Epithelial cell of prostate (primary cell): ENCODE measurements around the gene GABRR1.

Source experiments
- DNase-seq: peaks from one replicate; pipeline ENCODE4 v3.0.0-alpha.2; 2011; ENCODE audit warnings: low read depth, low spot score
- H3K27ac ChIP-seq: fragments of 450-650 bp; 2 replicates; pipeline ENCODE4 v1.5.1; 2017; ENCODE audit warnings: mild to moderate bottlenecking

GABRR1 gene

DNA sequence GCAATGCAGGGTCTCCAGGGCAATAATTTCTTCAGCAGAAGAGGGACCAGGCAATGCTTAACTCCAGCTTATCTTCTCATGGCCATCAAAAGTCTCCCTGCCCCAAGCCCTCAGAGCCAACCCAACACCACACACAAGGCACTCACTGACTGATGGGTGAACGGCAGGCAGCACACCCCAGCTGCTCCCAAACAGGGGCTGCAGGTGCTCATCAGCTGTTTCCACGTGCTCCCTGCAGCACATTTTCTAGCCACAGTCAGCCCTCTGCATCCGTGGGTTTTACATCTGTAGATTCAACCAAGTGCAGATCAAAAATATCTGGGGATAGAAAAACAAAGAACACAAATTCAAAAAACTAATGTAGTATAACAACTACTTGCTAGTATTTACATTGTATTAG is 4.0 kb upstream of the GABRR1 start:
- no peak for DNase-seq
- no peak overlapping the region for H3K27ac ChIP-seq

DNA sequence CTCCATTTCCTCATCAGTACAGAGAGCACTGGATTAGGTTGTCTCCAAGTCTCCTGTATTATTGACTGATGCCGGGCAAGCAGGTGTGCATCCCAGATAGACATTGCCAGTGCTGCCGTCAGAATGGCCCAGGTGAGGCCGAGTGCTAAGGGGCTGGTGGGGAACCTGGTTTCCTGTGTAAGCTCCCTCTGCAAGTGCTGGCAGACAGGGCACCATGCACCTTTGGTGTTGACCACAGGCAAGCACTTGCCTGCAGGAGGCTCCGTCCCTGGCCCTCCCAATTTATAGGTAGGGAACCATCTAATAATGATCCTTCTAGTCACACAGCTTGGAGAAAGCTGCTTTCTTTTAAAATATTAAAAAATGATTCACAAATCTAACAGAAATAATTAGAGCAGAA is 747 bp downstream of the GABRR1 start:
- DNase-seq, result no peak
- no peak overlapping the region for H3K27ac ChIP-seq

DNA sequence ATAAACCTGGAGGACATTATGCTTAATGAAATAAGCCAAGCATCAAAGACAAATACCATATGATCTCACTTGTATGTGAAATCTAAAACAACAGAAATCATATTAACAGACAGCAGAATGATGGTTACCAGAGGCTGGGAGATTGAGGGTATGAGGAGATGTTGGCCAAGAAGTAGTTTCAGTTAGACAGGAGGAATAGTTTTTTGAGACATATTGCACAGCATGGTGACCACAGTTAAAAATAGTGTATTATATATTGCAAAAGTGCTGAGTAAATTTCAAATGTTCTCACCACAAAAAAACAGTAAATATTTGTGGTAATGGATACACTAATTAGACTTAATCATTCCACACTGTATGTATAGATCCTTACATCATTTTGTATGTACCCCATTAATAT is 1.8 kb downstream of the GABRR1 start:
- no peak overlapping the region for H3K27ac ChIP-seq
- no peak for DNase-seq

DNA sequence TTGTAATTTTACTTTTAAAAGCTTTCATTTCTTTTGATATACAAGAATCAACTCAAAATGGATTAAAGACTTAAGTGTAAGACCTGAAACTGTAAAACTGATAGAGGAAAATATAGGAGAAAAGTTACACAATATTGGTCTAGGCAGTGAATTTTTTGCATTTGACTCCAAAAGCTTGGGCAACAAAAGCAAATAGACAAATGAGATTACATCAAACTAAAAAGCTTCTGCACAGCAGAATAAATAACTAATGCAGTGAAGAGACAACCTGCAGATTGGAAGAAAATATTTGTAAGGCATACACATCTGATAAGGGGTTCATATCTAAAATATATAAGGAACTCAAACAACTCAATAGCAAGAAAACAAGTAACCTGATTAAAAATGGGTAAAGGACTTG is 3.0 kb downstream of the GABRR1 start:
- no peak for DNase-seq

DNA sequence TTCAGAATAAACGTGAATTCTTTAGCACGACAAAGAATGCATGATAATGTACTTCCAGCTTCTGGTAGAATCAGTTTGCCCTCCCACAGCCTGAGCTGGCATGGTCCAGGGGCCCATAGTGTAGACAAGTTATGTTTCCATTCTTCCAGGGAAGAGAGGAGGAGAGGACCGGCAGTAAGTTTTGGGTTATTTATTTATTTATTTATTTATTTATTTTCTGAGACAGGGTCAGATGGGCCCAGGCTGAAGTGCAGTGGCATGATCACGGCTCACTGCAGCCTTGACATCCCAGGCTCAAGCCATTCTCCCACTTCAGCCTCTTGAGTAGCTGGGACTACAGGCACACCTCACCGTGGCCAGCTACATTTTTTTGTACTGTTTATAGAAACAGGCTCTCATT is 4.7 kb downstream of the GABRR1 start:
- no peak for DNase-seq
- H3K27ac ChIP-seq, result no peak overlapping the region

More for the DNA sequence above, 3.0 kb downstream of the GABRR1 start:
- H3K27ac ChIP-seq, result no peak overlapping the region

DNA sequence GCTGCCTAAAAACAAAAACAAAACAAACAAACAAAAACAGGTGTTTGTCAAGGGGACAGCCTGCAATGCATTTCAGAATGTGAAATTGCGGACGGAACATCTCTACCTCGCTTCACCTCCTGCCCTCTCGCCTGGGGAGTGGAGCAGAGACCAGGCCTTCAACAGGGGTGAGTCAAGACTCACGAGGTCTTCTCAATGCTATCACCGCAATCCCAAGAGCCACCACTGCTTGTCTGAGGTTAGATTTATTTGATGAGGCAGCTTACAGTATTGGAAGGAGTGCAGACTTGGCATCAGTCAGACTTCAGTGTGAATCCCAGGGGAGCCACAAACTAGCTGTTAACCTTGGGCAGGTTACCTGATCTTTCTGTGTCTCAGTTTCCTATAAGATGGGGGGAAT is 7.7 kb downstream of the GABRR1 start:
- no peak for DNase-seq
- H3K27ac ChIP-seq, result no peak overlapping the region

DNA sequence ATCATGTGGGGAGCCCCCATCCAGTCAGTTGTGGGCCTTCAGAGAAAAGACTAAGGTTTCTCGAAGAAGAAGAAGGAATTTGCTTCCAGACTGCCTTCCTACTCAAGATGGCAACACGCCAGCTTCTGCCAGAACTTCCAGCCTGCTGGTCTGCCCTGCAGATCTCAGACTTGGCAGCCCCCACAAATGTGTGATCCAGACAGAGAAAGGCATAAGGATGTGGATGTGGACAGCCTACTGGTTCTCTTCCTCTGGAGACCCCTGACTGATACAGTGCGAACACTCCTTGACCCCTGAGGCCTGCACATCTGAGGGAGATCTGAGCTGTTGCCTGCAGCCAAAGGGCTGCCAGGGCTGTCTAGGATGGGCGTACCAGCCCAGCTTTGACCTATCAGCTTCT is 8.6 kb downstream of the GABRR1 start:
- no peak for DNase-seq
- H3K27ac ChIP-seq, result no peak overlapping the region

DNA sequence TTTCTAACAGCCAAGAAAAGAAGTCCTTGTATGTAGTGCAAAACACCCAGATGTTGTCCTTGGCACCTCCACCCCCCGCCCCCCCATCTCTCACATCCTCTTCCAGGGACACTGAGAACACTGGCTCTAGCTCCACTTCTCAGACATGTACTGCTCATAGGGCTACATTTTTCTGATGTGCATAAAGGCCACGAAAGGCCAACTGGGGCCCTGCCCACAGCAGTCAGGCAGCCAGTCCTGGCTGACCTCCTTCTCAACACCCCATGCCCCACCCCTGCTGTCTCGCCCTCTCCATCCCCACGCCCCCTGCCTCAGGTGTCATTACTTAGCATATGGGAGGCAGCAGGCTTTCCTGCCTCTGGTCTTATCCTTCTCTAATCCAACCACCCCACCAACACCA is 11.3 kb downstream of the GABRR1 start:
- DNase-seq, result no peak
- H3K27ac ChIP-seq, result no peak overlapping the region

DNA sequence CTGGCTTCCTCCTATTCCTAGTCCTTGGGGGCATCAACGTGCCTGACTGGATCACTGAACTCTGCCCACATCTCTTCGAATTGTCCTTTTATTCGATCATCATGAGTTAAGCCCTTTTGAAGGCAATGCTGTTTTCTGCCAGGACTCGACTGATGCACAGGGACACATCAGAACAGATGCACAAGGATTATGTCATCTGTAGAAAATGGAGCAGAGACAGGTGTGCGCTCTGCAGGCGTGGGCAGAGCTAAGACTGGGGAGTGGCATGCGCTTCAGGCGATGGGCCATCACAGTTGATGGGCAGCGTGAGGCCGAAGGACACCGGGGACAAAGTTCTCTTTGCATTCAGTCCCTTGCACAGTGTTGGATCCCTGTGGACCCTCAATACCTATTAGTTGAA is 13.1 kb downstream of the GABRR1 start:
- DNase-seq, result no peak
- no peak overlapping the region for H3K27ac ChIP-seq

DNA sequence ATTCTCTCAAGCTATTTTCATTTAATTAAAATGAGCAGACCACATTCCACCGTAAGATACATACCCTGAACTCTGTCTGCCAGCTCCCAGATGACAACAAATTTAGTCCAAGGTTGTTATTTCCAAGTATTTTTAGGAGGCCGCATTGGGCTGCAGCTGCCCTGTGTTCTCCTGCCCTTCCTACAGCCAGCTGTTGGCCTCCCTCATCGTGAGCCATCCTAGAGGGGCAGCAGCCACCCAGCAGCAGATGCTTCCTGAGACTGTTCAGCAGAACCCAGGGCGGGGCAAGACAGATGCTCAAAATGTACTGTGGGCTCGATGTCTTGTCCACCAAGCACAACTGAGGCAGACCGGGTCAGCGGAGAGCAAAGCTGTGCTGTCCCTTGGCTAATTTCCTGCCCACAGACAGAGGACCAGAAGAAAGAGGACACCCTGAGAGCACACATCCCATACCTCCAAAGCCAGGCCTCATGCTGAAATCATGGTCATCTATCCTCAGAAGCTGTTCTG is 16.4 kb downstream of the GABRR1 start:
- no peak overlapping the region for H3K27ac ChIP-seq
- DNase-seq, result no peak

DNA sequence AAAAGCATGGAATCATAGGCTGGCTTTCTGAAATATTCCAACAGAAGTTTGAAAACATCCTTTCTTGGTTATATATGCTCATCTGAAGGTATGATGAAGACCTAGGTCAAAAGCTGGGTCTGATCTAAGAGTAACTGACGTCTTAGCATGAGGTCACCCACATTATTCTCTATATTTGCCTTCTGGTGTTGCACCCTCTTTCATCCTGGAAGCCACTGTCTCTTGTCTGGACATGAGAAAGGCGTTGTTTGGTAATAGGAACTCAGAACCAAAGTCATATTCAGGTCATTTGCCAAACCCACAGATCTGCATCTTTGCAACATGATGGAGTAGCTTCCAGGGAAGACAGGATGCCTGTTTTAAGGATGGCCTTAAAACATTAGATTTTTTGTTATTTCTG is 17.6 kb downstream of the GABRR1 start:
- peak; percentile 14 for DNase-seq
- H3K27ac ChIP-seq, result no peak overlapping the region

DNA sequence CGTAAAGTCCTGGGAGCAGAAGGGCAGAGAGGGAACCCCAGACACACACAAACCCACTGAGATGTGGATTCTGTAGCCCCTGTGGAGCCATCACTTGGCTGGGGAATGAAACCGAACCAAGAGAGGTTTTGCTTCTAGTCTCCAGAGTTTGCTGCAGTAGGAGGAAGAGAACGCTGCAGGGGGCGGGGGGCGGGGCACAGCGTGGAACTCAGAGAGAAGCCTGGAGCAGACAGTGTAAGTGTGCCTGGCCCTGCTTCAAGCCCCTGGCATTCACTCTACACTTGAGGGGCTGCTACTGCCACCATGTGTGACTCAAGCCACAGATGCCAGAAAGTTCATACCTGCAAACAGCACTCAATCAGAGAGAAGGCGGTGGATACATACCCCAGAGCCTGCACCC is 18.9 kb downstream of the GABRR1 start:
- no peak for DNase-seq
- no peak overlapping the region for H3K27ac ChIP-seq

DNA sequence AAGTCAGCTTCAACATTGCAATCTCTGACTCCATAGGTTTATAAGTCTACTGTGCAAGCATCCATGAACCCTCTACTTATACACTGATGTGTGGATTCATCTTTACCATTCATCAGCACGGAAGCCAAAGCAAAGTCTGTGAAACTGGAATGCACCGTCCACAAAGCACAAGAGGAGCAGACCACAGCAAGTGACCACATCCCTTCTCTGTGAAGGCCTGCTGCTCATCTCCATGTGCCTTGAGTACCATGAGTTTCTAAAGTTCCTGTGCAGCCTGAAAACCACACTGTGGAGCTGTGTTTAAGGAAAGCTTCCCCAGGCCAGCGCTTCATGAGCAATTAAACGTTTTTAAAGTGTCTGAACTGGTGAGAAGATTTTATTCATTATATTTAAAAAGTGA is 20.0 kb downstream of the GABRR1 start:
- no peak for DNase-seq
- no peak overlapping the region for H3K27ac ChIP-seq

DNA sequence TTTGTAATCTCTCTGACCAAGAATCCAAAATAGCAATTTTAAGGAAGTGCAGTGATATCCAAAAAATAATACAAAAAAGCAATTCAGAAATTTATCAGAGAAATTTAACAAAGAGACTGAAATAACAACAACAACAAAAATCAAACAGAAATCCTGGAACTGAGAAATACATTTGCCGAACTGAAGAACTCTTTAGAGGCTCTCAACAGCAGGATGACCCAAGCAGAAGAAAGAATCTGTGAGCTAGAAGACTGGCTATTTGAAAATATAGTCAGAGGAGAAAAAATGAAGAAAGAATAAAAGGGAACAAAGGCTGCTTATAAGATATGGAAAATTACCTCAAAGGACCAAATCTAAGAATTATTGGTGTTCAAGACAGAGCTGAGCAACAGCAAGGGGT is 22.6 kb downstream of the GABRR1 start:
- no peak for DNase-seq
- H3K27ac ChIP-seq, result no peak overlapping the region

DNA sequence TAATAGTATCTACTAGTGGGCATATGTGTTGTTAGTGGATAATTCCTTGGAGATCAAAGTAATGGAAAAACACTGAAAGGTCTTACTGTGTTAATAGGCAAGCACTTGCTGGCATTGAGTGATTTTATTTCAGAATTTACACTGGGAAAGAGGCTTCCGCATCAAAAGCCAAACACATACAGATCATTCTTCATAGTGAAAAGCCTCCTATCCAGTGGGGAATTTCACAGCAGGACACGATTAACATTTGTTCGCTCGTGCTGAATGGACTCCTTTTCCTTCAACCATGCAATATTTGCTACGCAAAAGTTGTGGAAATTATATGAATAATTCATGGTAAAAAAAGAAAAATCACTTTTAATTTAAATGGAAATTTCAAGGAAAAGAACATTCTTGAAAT is 26.4 kb downstream of the GABRR1 start:
- no peak for DNase-seq
- no peak overlapping the region for H3K27ac ChIP-seq

DNA sequence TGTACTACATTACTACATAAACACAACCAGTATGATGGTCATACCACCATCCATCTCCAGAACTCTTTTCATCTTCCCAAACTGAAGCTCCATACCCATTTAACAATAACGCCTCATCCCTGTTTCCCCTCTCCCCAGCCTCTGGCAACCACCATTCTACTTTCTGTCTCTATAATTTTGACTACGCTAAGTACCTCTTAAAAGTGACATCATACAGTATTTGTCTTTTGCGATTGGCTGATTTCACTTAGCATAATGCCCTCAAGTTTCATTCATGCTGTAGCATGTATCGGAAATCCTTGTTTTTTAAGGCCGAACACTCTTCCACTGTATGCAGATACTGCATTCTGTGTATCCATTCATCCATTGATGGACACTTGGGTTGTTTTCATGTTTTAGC is 29.7 kb downstream of the GABRR1 start:
- no peak for DNase-seq
- H3K27ac ChIP-seq, result no peak overlapping the region

DNA sequence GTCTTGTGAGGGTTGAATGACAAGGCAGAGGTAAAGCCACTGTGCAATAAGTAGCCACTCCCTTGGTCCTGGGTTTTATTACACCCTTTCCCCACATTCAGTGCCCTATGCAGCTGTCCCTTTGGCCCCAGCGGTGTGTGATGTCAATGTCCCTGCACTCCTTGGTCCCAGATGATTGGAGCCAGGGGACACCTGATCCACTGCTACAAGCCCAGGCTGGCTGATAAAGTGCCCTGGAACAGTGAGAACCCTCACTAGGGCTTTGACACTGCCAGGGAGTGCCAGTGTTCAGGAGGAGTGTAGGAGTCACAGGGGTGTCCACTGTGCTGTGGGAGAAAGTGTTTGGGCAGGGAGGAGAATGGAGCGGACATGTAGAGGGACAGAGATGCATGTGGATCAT is 30.4 kb downstream of the GABRR1 start:
- DNase-seq, result no peak
- no peak overlapping the region for H3K27ac ChIP-seq

DNA sequence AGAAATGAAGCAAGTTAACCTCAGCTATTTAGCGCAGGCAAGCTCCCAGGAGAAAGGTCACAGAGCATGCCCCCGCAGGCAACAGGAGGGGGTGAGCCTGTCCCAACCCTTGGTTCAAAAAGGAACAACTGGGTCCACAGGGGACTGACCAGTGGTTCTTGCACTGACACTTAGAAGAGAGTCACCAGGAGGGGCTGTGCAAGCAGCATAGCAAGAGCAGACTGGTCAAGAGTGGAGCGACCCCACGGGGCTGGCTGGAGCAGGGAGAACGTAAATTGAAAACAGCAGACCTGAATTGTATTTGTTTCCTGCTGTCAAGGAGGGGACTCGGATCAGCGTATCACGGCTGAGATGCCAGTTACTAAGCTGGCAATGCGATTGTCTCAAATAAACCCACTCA is 32.8 kb downstream of the GABRR1 start:
- H3K27ac ChIP-seq, result no peak overlapping the region
- DNase-seq, result no peak

DNA sequence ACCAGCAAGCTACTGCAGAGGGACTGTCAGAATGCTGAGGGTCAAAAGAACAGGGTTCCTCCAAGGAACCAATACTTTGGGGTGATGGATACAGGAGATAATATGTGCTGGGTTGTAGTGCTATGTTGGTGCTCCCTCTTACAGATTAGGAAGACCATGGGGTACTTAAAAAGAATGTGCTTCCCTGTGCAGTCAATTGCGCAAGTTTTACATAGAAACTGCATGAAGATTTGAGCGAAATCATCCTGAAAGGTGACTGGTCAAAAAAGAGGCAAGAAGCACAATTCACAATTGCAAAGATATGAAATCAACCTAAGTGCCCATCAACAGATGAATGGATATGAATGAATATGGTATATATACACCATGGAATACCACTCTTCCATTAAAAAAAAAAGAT is 33.9 kb downstream of the GABRR1 start:
- H3K27ac ChIP-seq, result no peak overlapping the region
- no peak for DNase-seq

DNA sequence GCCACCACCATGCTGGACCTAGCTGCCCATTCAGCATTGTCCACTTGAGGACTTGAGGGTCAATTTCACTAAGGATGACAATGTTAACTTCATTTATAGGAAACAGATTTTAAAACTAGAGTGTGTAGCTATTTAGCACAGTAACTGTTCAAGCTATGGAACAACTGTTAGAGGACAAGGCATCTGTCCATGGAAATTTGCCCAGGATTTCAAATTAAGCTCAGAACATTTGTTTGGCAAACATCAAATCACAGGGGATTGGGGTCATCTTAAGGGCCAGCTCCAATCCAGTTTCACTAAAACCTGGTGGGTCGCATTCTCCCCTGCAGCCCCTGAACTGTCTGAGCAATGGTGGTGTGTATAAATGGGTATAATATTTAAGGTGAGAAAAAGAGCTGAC is 36.2 kb downstream of the GABRR1 start:
- no peak for DNase-seq
- no peak overlapping the region for H3K27ac ChIP-seq

DNA sequence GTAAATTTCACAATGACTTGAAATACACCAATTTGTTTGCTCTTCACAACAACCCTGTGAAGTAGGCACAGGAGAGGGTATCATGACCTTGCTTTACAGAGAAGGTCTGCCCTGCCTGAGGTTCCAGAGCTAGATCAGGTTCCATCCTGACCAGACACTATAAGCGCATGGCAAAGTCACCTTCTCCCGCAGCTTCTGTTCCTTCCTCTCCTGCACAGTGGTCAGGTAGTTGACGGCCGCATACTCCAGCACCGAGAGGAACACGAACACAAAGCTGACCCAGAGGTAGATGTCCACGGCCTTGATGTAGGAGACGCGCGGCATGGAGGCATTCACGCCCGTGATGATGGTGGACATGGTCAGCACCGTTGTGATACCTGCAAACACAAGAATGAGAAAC is 37.0 kb downstream of the GABRR1 start:
- DNase-seq, result no peak
- no peak overlapping the region for H3K27ac ChIP-seq

DNA sequence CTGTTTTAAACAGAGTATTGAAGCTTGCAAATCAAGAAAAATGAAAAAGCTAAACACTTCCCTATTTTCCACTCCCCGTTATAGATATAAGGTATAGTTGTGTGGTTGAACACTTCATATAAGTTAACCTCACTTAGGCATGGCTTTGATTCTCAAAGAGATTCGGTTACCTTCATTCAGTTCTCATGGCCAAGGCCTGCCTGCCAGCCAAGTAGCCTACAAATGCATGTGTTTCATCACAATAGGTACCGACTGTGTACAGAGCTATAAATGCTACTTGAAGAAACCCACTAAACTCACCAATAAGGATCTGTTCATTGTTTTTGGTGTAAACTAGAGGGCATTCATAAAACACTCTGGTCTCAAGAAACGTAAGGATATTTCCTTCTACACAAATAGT is 43.5 kb downstream of the GABRR1 start:
- H3K27ac ChIP-seq, result no peak overlapping the region

DNA sequence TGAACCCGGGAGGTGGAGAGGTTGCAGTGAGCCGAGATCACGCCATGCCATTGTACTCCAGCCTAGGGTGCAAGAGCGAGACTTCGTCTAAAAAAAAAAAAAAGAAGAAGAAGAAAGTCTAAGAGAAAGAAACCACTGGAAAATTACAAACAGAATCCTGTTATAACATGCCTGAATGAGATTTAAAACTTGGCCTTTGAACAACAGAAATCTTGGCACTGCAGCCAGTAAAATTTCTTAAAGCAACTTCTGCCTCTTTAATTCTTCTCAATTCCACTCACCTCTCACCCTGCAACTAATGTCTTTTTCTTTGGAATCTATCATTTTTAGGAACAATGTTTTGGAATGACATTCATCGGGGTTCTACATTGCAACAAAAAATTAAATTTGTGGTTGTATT is 45.0 kb downstream of the GABRR1 start:
- H3K27ac ChIP-seq, result no peak overlapping the region
- no peak for DNase-seq

More for the DNA sequence above, 43.5 kb downstream of the GABRR1 start:
- no peak for DNase-seq
